Posterior cingulate gyrus (tissue), 11 donors: ENCODE measurements around the gene BNC2.

Source experiments
- DNase-seq, 10 donors: peaks; one replicate each; pipeline versions ENCODE4 v3.0.0 to v3.0.0-alpha.2; 2020 to 2021; ENCODE audit warnings: mixed read lengths in 3 of 10
- intact Hi-C: fragments of 100-400 bp; cut with DNase I; formaldehyde crosslinking; loops from one replicate; pipeline ENCODE4 v1.15.1; 2023

BNC2 gene

GRCh38 chr9:16687678-16688369, 182.6 kb downstream of the BNC2 start:
- intact Hi-C loops: no loop called here
- no peak for DNase-seq

GRCh38 chr9:16683326-16683725, 187.1 kb downstream of the BNC2 start:
- DNase-seq: no peak
- intact Hi-C loops: no loop called here

- intact Hi-C loops: no loop called here
- DNase-seq: no peak
Observed at GRCh38 chr9:16682273-16682672, 188.2 kb downstream of the BNC2 start.

GRCh38 chr9:16681652-16681987, 188.8 kb downstream of the BNC2 start:
- DNase-seq: no peak
- intact Hi-C loops: no loop called here

- intact Hi-C loops: no loop called here
- DNase-seq: no peak
Observed at GRCh38 chr9:16680975-16681651, 189.4 kb downstream of the BNC2 start.

GRCh38 chr9:16680541-16680940, 189.9 kb downstream of the BNC2 start:
- DNase-seq: no peak
- intact Hi-C loops: no loop called here

GRCh38 chr9:16679327-16679821, 191.1 kb downstream of the BNC2 start:
- intact Hi-C loops: no loop called here
- no peak for DNase-seq

- DNase-seq: no peak
- intact Hi-C loops: no loop called here
Observed at GRCh38 chr9:16676519-16676918, 194.0 kb downstream of the BNC2 start.

GRCh38 chr9:16675131-16675530, 195.3 kb downstream of the BNC2 start:
- intact Hi-C loops: no loop called here
- no peak for DNase-seq

GRCh38 chr9:16673171-16673570, 197.3 kb downstream of the BNC2 start:
- intact Hi-C loops: no loop called here
- DNase-seq: no peak

GRCh38 chr9:16672501-16672900, 198.0 kb downstream of the BNC2 start:
- intact Hi-C loops: no loop called here

GRCh38 chr9:16671591-16672137, 198.8 kb downstream of the BNC2 start:
- no peak for DNase-seq
- intact Hi-C loops: no loop called here

More at GRCh38 chr9:16672501-16672900, 198.0 kb downstream of the BNC2 start:
- no peak for DNase-seq

GRCh38 chr9:16670791-16671190, 199.7 kb downstream of the BNC2 start:
- intact Hi-C loops: no loop called here
- DNase-seq: no peak

GRCh38 chr9:16668734-16669295, 201.7 kb downstream of the BNC2 start:
- no peak for DNase-seq
- intact Hi-C loops: no loop called here

GRCh38 chr9:16664211-16664610, 206.3 kb downstream of the BNC2 start:
- DNase-seq: no peak
- intact Hi-C loops: no loop called here

- intact Hi-C loops: no loop called here
- no peak for DNase-seq
Observed at GRCh38 chr9:16661816-16662215, 208.7 kb downstream of the BNC2 start.

- intact Hi-C loops: no loop called here
- DNase-seq: peak in 2 of 10 donors; percentile 55 to 72
Observed at GRCh38 chr9:16659096-16659495, 211.4 kb downstream of the BNC2 start.

GRCh38 chr9:16656432-16657169, 213.9 kb downstream of the BNC2 start:
- no peak for DNase-seq
- intact Hi-C loops: no loop called here

- no peak for DNase-seq
- intact Hi-C loops: no loop called here
Observed at GRCh38 chr9:16654596-16655126, 215.8 kb downstream of the BNC2 start.

- no peak for DNase-seq
- intact Hi-C loops: no loop called here
Observed at GRCh38 chr9:16653491-16654399, 216.7 kb downstream of the BNC2 start.
